Stimulated activated CD8-positive, alpha-beta memory T cell treated with anti-CD3 and anti-CD28 coated beads, Interleukin-4, amount 100 ng/mL, for 1 hour (primary cell): Measurements from ENCODE around the gene NEDD4.
"Not testable (repeated sequence)": the region's sequence is repeated elsewhere in the genome, so short reads cannot be mapped to it uniquely, and the experiment has no call there.

Source experiments
- DNase-seq, 2 donors: peaks; one replicate each; pipeline ENCODE4 v3.0.0-alpha.2; 2020; ENCODE audit warnings: low read depth in 2 of 2, low spot score in 1 of 2

The NEDD4 gene

GRCh38 chr15:55993111-55993803 lies at the start of gene NEDD4:
Gene NEDD4 (minus strand): TSS chr15:55993612. CDS start chr15:55993555, 57 bp downstream.
- peak; percentile 26 to 34 for DNase-seq

DNA sequence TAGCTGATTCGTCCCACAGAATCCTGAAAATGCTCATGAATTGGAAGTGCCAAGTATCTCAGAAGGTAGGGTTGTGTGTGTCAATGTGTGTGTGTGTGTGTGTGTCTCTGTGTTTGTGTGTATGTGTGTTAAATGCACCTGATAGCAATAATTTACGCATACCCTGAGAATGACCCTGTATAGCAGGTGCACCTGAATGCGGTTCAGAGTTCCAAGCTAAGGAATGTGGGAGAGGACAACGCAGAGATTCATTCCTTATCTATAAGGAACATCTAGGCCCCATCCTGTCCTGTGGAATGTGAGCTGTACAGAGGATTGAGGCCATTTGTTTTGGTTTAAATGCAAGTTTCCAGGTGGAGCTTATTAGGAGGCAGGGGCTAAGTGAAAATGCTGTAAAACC lies 49.1 kb upstream of the NEDD4 start:
- no peak for DNase-seq

- DNase-seq, result no peak
Observed at GRCh38 chr15:56042031-56042430, 48.6 kb upstream of the NEDD4 start.

DNA sequence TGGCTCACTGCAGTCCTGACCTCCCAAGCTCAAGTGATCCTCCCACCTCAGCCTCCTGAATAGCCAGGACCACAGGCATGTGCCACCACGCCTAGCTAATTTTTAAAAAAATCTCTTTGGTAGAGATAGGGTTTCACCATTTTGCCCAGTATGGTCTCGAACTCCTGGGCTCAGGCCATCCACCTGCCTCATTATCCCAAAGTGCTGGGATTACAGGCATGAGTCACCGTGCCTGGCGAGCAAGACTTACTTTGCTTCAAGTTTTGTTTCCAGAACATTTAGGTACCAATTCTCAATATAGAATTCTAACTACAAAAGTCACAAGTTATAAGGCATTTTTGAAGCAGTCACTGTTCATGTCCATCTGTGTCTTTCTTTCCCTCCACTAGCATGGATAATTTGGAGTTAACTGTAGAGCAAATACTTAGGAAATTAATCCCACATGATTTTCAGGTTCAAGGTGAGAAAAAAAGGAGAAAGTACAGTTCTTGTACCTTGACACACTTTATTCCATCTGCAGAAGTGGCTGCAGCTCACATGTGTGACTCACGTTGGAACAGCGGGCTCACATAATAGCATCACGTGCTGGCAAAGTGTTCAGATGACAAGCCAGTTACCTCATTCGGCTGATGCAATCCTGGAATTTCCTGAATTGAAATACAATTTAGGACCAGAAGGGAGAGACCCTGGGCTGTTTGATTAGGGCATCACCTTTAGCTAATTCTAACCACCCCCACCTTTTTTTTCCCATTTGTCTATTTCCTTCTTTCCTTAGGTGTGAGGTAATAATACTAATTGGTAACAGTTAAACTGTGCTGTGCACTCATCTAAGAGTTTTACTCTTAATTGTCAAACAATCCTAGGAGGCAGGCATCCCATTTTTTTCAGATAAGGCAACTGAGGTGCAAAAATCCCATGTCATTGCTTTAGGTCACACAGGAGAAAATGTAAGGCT lies 46.9 kb upstream of the NEDD4 start:
- no peak for DNase-seq

DNA sequence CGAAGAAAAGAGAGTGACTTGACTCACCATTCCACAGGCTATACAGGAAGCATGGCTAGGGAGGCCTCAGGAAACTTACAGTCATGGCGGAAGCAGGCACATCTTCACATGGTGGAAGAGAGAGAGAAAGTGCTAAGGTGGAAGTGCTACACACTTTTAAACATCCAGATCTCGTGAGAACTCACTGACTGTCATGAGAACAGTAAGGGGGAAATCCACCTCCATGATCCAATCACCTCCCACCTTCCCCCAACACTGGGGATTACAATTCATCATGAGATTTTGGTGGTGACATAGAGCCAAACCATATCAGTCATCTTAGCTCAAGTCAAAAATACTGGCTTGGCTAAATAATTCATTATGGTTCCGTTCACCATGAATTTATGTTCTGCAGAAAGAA lies 45.3 kb upstream of the NEDD4 start:
- DNase-seq, result no peak

- no peak for DNase-seq
Observed at GRCh38 chr15:56038015-56038414, 44.6 kb upstream of the NEDD4 start.

DNA sequence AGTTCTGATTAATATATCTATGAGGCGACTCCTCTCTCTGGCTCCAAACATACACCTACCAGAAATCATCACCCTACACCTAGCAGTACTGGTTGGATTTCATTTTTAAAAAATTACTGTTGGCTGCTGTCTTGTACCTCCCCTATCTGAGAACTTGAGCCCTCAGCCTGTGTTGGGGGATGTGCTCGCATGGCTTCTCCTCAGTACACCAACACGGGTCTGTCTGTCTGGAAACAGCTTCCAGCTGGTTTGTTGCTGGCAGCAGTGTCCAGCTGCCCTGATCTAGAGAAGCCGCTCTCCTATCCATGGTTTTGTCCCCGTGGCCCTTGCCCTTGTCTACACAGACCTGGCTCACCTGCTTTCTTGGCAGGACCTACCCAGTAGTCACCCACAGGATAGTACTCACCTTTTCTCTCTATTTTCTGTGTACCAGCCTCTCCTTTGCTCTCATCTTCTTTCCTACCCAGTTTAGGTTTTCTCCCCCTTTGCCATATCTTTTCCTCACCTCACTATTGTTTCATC lies 43.2 kb upstream of the NEDD4 start:
- DNase-seq, result no peak

- DNase-seq, result no peak
Observed at GRCh38 chr15:56035166-56035565, 41.8 kb upstream of the NEDD4 start.

- no peak for DNase-seq
Observed at GRCh38 chr15:56034514-56034913, 41.1 kb upstream of the NEDD4 start.

DNA sequence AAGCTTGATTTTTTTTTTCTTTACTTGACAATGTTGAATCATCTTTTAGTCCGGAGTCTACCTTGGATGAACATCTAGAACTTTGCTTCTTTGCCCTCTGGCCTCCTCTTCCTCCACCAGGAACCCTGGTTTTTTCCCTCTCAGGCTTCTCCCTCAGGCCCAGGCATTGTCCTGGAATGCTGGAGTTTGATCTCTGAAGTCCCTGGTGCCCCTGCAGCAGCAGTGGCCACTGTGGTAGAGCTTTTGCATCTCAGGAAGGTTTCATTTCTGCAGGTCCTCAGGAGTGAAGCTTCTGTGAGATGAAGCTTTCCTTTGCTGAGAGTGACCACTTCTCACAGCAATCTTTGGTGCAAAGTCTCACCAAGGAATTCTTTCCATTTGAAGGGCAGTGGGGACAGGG lies 39.0 kb upstream of the NEDD4 start:
- no peak for DNase-seq

GRCh38 chr15:56031836-56032235 lies 38.4 kb upstream of the NEDD4 start:
- no peak for DNase-seq

GRCh38 chr15:56031402-56031801 lies 38.0 kb upstream of the NEDD4 start:
- DNase-seq, result no peak

GRCh38 chr15:56028430-56028829 lies 35.0 kb upstream of the NEDD4 start:
- no peak for DNase-seq

GRCh38 chr15:56023160-56023559 lies 29.7 kb upstream of the NEDD4 start:
- not testable (repeated sequence) for DNase-seq

- DNase-seq, result no peak
Observed at GRCh38 chr15:56019819-56020486, 26.5 kb upstream of the NEDD4 start.

- DNase-seq, result no peak
Observed at GRCh38 chr15:56019060-56019793, 25.8 kb upstream of the NEDD4 start.

GRCh38 chr15:56017920-56018319 lies 24.5 kb upstream of the NEDD4 start:
- no peak for DNase-seq

- no peak for DNase-seq
Observed at GRCh38 chr15:56017511-56017910, 24.1 kb upstream of the NEDD4 start.

- no peak for DNase-seq
Observed at GRCh38 chr15:56016281-56016680, 22.9 kb upstream of the NEDD4 start.

- DNase-seq, result no peak
Observed at GRCh38 chr15:56014677-56015076, 21.3 kb upstream of the NEDD4 start.

DNA sequence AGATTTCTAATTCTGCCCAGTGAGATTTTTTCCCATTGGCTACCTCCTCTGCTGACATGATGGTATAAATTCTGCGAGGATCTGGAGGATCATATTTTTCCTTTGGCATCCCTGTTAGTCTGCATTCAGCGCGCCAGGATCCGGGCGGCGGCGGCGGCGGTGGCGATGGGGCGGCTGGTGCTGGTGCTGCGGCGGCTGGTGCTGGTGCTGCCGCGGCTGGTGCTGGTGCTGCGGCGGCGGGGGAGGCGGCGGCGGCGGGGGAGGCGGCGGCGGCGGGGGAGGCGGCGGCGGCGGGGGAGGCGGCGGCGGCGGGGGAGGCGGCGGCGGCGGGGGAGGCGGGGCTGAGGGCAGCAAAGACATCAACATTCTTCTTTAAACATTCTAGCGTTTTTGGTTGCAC lies 13.6 kb upstream of the NEDD4 start:
- not testable (repeated sequence) for DNase-seq
